Measurements from ENCODE around the gene FHIP2A.

FHIP2A gene

GRCh38 chr10:114851336-114851735, 29.8 kb downstream of the FHIP2A start:
- TF ChIP-seq GABPA (IDR thresholded peaks at IDR 0.05; ENCODE audit: low read depth) (no peak), SPI1 (IDR thresholded peaks at IDR 0.05; ENCODE audit: borderline replicate concordance, low read depth) (no peak), POLR2AphosphoS5 (IDR thresholded peaks at IDR 0.05; ENCODE audit: low read depth) (no peak), CTCF (IDR thresholded peaks at IDR 0.05; ENCODE audit: insufficient read depth, low read length) (no peak)
- TF ChIP-seq, protein P1, sequence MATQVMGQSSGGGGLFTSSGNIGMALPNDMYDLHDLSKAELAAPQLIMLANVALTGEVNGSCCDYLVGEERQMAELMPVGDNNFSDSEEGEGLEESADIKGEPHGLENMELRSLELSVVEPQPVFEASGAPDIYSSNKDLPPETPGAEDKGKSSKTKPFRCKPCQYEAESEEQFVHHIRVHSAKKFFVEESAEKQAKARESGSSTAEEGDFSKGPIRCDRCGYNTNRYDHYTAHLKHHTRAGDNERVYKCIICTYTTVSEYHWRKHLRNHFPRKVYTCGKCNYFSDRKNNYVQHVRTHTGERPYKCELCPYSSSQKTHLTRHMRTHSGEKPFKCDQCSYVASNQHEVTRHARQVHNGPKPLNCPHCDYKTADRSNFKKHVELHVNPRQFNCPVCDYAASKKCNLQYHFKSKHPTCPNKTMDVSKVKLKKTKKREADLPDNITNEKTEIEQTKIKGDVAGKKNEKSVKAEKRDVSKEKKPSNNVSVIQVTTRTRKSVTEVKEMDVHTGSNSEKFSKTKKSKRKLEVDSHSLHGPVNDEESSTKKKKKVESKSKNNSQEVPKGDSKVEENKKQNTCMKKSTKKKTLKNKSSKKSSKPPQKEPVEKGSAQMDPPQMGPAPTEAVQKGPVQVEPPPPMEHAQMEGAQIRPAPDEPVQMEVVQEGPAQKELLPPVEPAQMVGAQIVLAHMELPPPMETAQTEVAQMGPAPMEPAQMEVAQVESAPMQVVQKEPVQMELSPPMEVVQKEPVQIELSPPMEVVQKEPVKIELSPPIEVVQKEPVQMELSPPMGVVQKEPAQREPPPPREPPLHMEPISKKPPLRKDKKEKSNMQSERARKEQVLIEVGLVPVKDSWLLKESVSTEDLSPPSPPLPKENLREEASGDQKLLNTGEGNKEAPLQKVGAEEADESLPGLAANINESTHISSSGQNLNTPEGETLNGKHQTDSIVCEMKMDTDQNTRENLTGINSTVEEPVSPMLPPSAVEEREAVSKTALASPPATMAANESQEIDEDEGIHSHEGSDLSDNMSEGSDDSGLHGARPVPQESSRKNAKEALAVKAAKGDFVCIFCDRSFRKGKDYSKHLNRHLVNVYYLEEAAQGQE (IDR thresholded peaks at IDR 0.05; ENCODE audit: insufficient replicate concordance, low read depth), result no peak
- no peak overlapping the region for H3K27ac ChIP-seq (replicated peaks)
- no peak for DNase-seq (ENCODE audit: low read depth in 1 of 2, low spot score in 1 of 2)
- no peak overlapping the region for H3K4me3 ChIP-seq (replicated peaks; ENCODE audit: insufficient read depth, low read length)
- H3K27me3 ChIP-seq (ENCODE audit: insufficient read depth, poor library complexity, severe bottlenecking), result no peaks in the 10 kb centered on the region

GRCh38 chr10:114852197-114852596, 30.6 kb downstream of the FHIP2A start:
- no peak overlapping the region for H3K4me3 ChIP-seq (replicated peaks; ENCODE audit: insufficient read depth, low read length)
- TF ChIP-seq SPI1 (IDR thresholded peaks at IDR 0.05; ENCODE audit: borderline replicate concordance, low read depth), result no peak
- no peak for TF ChIP-seq CTCF (IDR thresholded peaks at IDR 0.05; ENCODE audit: insufficient read depth, low read length)
- TF ChIP-seq, protein P1 (IDR thresholded peaks at IDR 0.05; ENCODE audit: insufficient replicate concordance, low read depth), result no peak
- no peak for TF ChIP-seq POLR2AphosphoS5 (IDR thresholded peaks at IDR 0.05; ENCODE audit: low read depth)
- TF ChIP-seq GABPA (IDR thresholded peaks at IDR 0.05; ENCODE audit: low read depth), result no peak
- DNase-seq (ENCODE audit: low read depth in 1 of 2, low spot score in 1 of 2), result no peak

GRCh38 chr10:114854906-114855305, 33.3 kb downstream of the FHIP2A start:
- TF ChIP-seq SPI1 (IDR thresholded peaks at IDR 0.05; ENCODE audit: borderline replicate concordance, low read depth) (no peak), POLR2AphosphoS5 (IDR thresholded peaks at IDR 0.05; ENCODE audit: low read depth) (no peak), CTCF (IDR thresholded peaks at IDR 0.05; ENCODE audit: insufficient read depth, low read length) (no peak), GABPA (IDR thresholded peaks at IDR 0.05; ENCODE audit: low read depth) (no peak)
- TF ChIP-seq, protein P1 (IDR thresholded peaks at IDR 0.05; ENCODE audit: insufficient replicate concordance, low read depth), result no peak
- no peaks in the 10 kb centered on the region for H3K27me3 ChIP-seq (ENCODE audit: insufficient read depth, poor library complexity, severe bottlenecking)
- H3K4me3 ChIP-seq (replicated peaks; ENCODE audit: insufficient read depth, low read length), result no peak overlapping the region
- no peak overlapping the region for H3K27ac ChIP-seq (replicated peaks)
- DNase-seq (ENCODE audit: low read depth in 1 of 2, low spot score in 1 of 2), result no peak

More at GRCh38 chr10:114852197-114852596, 30.6 kb downstream of the FHIP2A start:
- Histone ChIP-seq H3K27ac (replicated peaks) (no peak overlapping the region), H3K27me3 (ENCODE audit: insufficient read depth, poor library complexity, severe bottlenecking) (no peaks in the 10 kb centered on the region)
